ENCODE data around the gene PSAPL1. TPM values are rescaled to one million over a fixed set of nuclear protein-coding genes. Genes with fewer than 3 reads are reported as not detected.

PSAPL1 gene
- total and polyA plus RNA-seq, 2 of the 8 experiments (the other 6 are each of a cell fraction or from before 2014, with no cell fraction given), result 0.03 TPM; not detected in 1

DNA sequence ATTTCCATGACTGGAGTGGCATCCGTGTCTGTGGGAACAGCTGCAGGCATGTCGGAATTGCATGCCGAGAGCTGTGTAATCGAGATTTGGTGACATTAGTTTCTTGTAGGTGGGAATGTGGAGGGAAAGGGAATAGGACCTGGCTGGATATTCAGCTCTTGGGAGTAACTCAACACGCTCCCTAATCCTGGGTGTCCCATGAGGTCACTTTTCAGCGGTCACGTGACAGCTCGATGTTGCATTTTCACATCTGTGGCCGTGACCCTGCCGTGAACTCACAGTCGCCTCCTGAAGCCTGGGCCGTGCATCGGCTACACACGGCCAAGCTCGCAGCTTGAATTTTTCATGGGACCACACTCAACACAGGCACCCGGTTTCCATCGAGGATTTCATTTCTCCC lies 25.8 kb upstream of the PSAPL1 start:
- Histone ChIP-seq H2BK5ac (ENCODE audit: low read depth, low read length) (no peak overlapping the region), H3K4me1 (replicated peaks in 1 of 4; ENCODE audit: control insufficient read depth in 3 of 4, insufficient read depth in 4 of 4, low read length in 3 of 4) (peaks cover 0 to 14% (median 10%) of the 10 kb centered on the region in 4 experiments; a peak in 6 of 7 replicates), H4K91ac (replicated peaks; ENCODE audit: insufficient read length, low read length) (no peak overlapping the region), H3K4me2 (ENCODE audit: insufficient read depth in 1 of 2, low read depth in 2 of 2, low read length in 2 of 2) (no peak overlapping the region), H3K36me3 (ENCODE audit: control insufficient read depth in 2 of 4, insufficient read depth in 4 of 4, low read length in 3 of 4) (no peaks in the 10 kb centered on the region), H2BK12ac (ENCODE audit: low read depth, low read length) (no peak overlapping the region), H3K18ac (ENCODE audit: extremely low read depth, low read length) (no peak overlapping the region), H3K23ac (ENCODE audit: insufficient read length) (no peak overlapping the region), H3K4ac (replicated peaks; ENCODE audit: insufficient read length, low read depth, low read length) (no peak overlapping the region), H4K5ac (ENCODE audit: insufficient read length, low read depth, low read length) (no peak overlapping the region), H3K27ac (ENCODE audit: low read depth, low read length) (no peak overlapping the region), H2BK20ac (ENCODE audit: low read length) (no peak overlapping the region), H2BK15ac (ENCODE audit: low read length) (no peak overlapping the region), H3K23me2 (ENCODE audit: low read depth, low read length) (no peaks in the 10 kb centered on the region), H3K9me3 (ENCODE audit: insufficient read depth in 2 of 2, low read depth in 1 of 2, low read length in 1 of 2) (no peaks in the 10 kb centered on the region), H2AFZ (ENCODE audit: low read length) (no peak overlapping the region), H3K79me2 (ENCODE audit: control insufficient read depth in 1 of 2, insufficient read depth in 2 of 2, low read length in 2 of 2) (no peaks in the 10 kb centered on the region), H3K27me3 (replicated peaks in 1 of 4; ENCODE audit: control insufficient read depth in 3 of 4, extremely low read depth in 1 of 4, insufficient read depth in 3 of 4, low read length in 3 of 4) (no peaks in the 10 kb centered on the region), H2BK120ac (replicated peaks; ENCODE audit: low read depth, low read length) (no peak overlapping the region), H3K56ac (replicated peaks; ENCODE audit: insufficient read length, low read depth, low read length) (no peak overlapping the region), H3K4me3 (ENCODE audit: extremely low read depth in 1 of 4, insufficient read depth in 2 of 4, low read depth in 3 of 4, low read length in 4 of 4) (no peak overlapping the region), H4K20me1 (replicated peaks in 1 of 2; ENCODE audit: control insufficient read depth in 1 of 2, insufficient read depth in 2 of 2, low read length in 2 of 2) (no peaks in the 10 kb centered on the region), H3K9ac (replicated peaks in 1 of 4; ENCODE audit: extremely low read depth in 1 of 4, low read depth in 3 of 4, low read length in 3 of 4) (no peak overlapping the region), H4K8ac (ENCODE audit: extremely low read depth, insufficient read depth, low read length) (no peak overlapping the region), H2AK5ac (ENCODE audit: low read depth, low read length) (no peak overlapping the region), H3K14ac (ENCODE audit: insufficient read length) (no peak overlapping the region), H3K79me1 (ENCODE audit: low read depth, low read length) (no peaks in the 10 kb centered on the region)
- FAIRE-seq (no peak), DNase-seq (ENCODE audit: low read depth in 1 of 2, low spot score in 2 of 2) (no peak)
- 81% methylated on average over 16 of the region's 17 CpGs; no CpG with 5 or more reads in 1 of the 2 experiments for WGBS, 2 experiments (ENCODE audit: extremely low coverage in 1 of 2, insufficient coverage in 1 of 2, insufficient read length in 1 of 2, insufficient replicate concordance in 2 of 2, low coverage in 1 of 2, low lambda C conversion rate in 2 of 2, missing lambda C conversion rate in 1 of 2)
- CTCF ChIA-PET (ENCODE audit: partially characterized antibody), result interaction anchor here (0.8 to 3.7 kb wide), 31 partner anchors 8 to 316 kb away, joined by 3 to 21 read pairs (median 4); no protein-coding TSS in a partner anchor
- POLR2A ChIA-PET (ENCODE audit: partially characterized antibody), result interaction anchor here (1.1 kb wide), 1 partner anchor 30 kb away, joined by 3 read pairs; no protein-coding TSS in a partner anchor
- no peak for TF ChIP-seq EP300 (IDR thresholded peaks at IDR 0.05; ENCODE audit: borderline replicate concordance in 1 of 2, low read depth in 2 of 2, low read length in 2 of 2)
- TF ChIP-seq, protein P1, sequence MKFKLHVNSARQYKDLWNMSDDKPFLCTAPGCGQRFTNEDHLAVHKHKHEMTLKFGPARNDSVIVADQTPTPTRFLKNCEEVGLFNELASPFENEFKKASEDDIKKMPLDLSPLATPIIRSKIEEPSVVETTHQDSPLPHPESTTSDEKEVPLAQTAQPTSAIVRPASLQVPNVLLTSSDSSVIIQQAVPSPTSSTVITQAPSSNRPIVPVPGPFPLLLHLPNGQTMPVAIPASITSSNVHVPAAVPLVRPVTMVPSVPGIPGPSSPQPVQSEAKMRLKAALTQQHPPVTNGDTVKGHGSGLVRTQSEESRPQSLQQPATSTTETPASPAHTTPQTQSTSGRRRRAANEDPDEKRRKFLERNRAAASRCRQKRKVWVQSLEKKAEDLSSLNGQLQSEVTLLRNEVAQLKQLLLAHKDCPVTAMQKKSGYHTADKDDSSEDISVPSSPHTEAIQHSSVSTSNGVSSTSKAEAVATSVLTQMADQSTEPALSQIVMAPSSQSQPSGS (IDR thresholded peaks at IDR 0.05; ENCODE audit: low read length), result no peak
- no peak for TF ChIP-seq RXRA (IDR thresholded peaks at IDR 0.05; ENCODE audit: insufficient read depth, low read depth, low read length)
- TF ChIP-seq RAD21 (IDR thresholded peaks at IDR 0.05 in 1 of 2, conservative IDR thresholded peaks at IDR 0.05 in 1 of 2; ENCODE audit: low read depth in 2 of 2, low read length in 2 of 2), result no peak
- TF ChIP-seq TEAD4 (IDR thresholded peaks at IDR 0.05; ENCODE audit: low read depth, low read length), result no peak
- no peak for TF ChIP-seq GABPA (IDR thresholded peaks at IDR 0.05; ENCODE audit: borderline replicate concordance, insufficient read depth, low read length)
- no peak for TF ChIP-seq BRCA1 (IDR thresholded peaks at IDR 0.05; ENCODE audit: low read depth, low read length)
- TF ChIP-seq, protein P2, sequence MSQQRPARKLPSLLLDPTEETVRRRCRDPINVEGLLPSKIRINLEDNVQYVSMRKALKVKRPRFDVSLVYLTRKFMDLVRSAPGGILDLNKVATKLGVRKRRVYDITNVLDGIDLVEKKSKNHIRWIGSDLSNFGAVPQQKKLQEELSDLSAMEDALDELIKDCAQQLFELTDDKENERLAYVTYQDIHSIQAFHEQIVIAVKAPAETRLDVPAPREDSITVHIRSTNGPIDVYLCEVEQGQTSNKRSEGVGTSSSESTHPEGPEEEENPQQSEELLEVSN (IDR thresholded peaks at IDR 0.05), result no peak

Data from H1 (cell line).